Ovary (tissue), 9 donors: ENCODE data around the gene CCDC167. TPM values are rescaled to one million over a fixed set of nuclear protein-coding genes. Genes with fewer than 3 reads are reported as not detected.

Experiments used
- DNase-seq, 5 donors: peaks; one replicate each; pipeline ENCODE4 v3.0.0-alpha.2; 2019 to 2020
- H3K27ac ChIP-seq, 2 donors: fragments of 200-600 bp; one replicate each; pipeline versions ENCODE4 v1.5.1 to v1.8.0; 2019 to 2022
- H3K27me3 ChIP-seq: fragments of 200-600 bp; one replicate; pipeline ENCODE4 v1.8.0; 2022
- H3K36me3 ChIP-seq: fragments of 200-600 bp; sonication (generic); one replicate; pipeline ENCODE4 v1.5.1; 2019
- H3K4me1 ChIP-seq: one replicate; pipeline ENCODE4 v1.8.1; 2013; ENCODE audit warnings: mild to moderate bottlenecking, moderate library complexity; ENCODE audit not compliant: insufficient read depth
- H3K4me3 ChIP-seq: fragments of 200-600 bp; sonication (generic); one replicate; pipeline ENCODE4 v1.5.1; 2017
- H3K9me3 ChIP-seq, 2 donors: fragments of 200-600 bp in 1 of 2; sonication (generic) in 1 of 2; one replicate each; pipeline versions ENCODE4 v1.5.1 to v1.8.1; 2013 to 2019; ENCODE audit warnings: mild to moderate bottlenecking in 1 of 2, moderate library complexity in 1 of 2
- EP300 ChIP-seq: sonication (generic); formaldehyde crosslinking; IDR thresholded peaks from one replicate; pipeline ENCODE4 v1.6.1; 2017; ENCODE audit warnings: antibody characterized with exemption
- POLR2A ChIP-seq: fragments of 450-650 bp; IDR thresholded peaks from one replicate; pipeline ENCODE4 v1.6.1; 2017; ENCODE audit warnings: antibody characterized with exemption, mild to moderate bottlenecking, moderate library complexity
- WGBS, 3 donors: extraction: QIAGEN DNeasy Blood & Tissue Kit in 1 of 3; methylation state at CpG; one replicate each; pipeline versions ENCODE4 v1.1.5 to v1.1.7; 2013 to 2017; 5-methylcytosine and 5-hydroxymethylcytosine counted together
- intact Hi-C, 4 donors: fragments of 100-400 bp; cut with DNase I; formaldehyde crosslinking; loops; one replicate each; pipeline versions ENCODE4 v1.11.0 to v1.15.1; 2022 to 2023
- polyA plus RNA-seq, 2 donors: library from polyadenylated mRNA; stranded (reverse); fragments of 200-250 nt in 1 of 2; fragments of 350-450 nt in 1 of 2; fragmentation: Illumina TruSeq in 1 of 2; extraction: RNeasy Lipid Tissue Mini Kit (QIAGEN cat#74804) in 1 of 2; gene quantifications; one replicate each; pipeline ENCODE4 v1.2.3, GENCODE V29; 2013 to 2014
- total RNA-seq, 7 donors: library from RNA; depleted of rRNA in 2 of 7; stranded (reverse); fragments of >200 nt in 2 of 7; fragmentation: NEBNext Ultra II Directional in 3 of 7; extraction: Animal tissue kit (Norgen Biotek cat#: 25700) in 3 of 7; gene quantifications; one replicate each; pipeline versions ENCODE4 v1.1.0 to v1.2.4, GENCODE V29; 2016 to 2023
- TF ChIP-seq, protein P1 (sequence below), 3 donors: fragments of 450-650 bp in 2 of 3; fragments of 200-600 bp in 1 of 3; IDR thresholded peaks; one replicate each; pipeline versions ENCODE4 v1.5.1 to v1.8.0; 2016 to 2022; ENCODE audit warnings: antibody characterized with exemption in 3 of 3, mild to moderate bottlenecking in 1 of 3
- donor health status: DM: no; HTN: no; CAD: no; lungs with moderate emphysema.
- donor health status: DM: no; HTN: no; CAD: no.
- donor health status: Bipolar disorder and iron deficiency.
- donor health status: DM: yes; HTN: yes; CAD: no.
- donor health status: DM: no; HTN: no; CAD: no.
- donor health status: DM: yes; HTN: yes; CAD: no.

CCDC167 gene
- total and polyA plus RNA-seq, 9 donors: 4.4 to 21.9 (median 9.0) TPM

DNA sequence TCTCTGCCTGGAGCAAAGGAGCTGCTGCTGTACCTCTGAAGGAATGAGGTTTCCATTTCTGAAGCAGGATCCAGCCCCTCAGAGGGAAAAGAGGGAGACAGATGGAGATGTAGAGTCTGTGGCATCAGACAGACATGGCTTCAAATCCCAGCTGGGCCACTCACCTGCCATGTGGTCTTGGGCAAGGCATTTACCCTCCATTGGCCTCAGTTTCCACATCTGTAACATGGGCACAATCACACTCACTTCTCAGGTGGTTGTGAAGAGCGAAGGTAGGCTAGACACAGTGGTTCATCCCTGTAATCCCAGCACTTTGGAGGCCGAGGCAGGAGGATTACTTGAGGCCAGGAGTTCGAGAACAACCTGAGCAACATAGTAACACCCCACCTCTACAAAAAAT, 32.4 kb upstream of the CCDC167 start:
- DNase-seq: no peak
- 87 to 91% (median 88%) methylated on average over 3 of the region's 3 CpGs for WGBS, 3 donors
- no peaks in the 10 kb centered on the region for H3K36me3 ChIP-seq
- H3K27me3 ChIP-seq: no peaks in the 10 kb centered on the region
- H3K4me1 ChIP-seq: peaks cover 3% of the 10 kb centered on the region
- intact Hi-C loops: loop anchor here in 1 of 4 donors (5.0 kb wide), 1 partner anchor 1775 kb away; no protein-coding TSS in a partner anchor
- no peaks in the 10 kb centered on the region for H3K9me3 ChIP-seq
- no peak overlapping the region for H3K4me3 ChIP-seq
- no peak overlapping the region for H3K27ac ChIP-seq
- TF ChIP-seq POLR2A: no peak
- TF ChIP-seq, protein P1, sequence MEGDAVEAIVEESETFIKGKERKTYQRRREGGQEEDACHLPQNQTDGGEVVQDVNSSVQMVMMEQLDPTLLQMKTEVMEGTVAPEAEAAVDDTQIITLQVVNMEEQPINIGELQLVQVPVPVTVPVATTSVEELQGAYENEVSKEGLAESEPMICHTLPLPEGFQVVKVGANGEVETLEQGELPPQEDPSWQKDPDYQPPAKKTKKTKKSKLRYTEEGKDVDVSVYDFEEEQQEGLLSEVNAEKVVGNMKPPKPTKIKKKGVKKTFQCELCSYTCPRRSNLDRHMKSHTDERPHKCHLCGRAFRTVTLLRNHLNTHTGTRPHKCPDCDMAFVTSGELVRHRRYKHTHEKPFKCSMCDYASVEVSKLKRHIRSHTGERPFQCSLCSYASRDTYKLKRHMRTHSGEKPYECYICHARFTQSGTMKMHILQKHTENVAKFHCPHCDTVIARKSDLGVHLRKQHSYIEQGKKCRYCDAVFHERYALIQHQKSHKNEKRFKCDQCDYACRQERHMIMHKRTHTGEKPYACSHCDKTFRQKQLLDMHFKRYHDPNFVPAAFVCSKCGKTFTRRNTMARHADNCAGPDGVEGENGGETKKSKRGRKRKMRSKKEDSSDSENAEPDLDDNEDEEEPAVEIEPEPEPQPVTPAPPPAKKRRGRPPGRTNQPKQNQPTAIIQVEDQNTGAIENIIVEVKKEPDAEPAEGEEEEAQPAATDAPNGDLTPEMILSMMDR (IDR thresholded peaks at IDR 0.05): no peak
- TF ChIP-seq EP300: no peak

GRCh38 chr6:37531437-37532036, 31.8 kb upstream of the CCDC167 start:
- no peak for DNase-seq
- TF ChIP-seq EP300 (no peak), POLR2A (no peak)
- TF ChIP-seq, protein P1 (IDR thresholded peaks at IDR 0.05): no peak
- Histone ChIP-seq H3K4me1 (peaks cover 3% of the 10 kb centered on the region), H3K4me3 (no peak overlapping the region), H3K9me3 (no peaks in the 10 kb centered on the region), H3K27me3 (no peaks in the 10 kb centered on the region), H3K36me3 (no peaks in the 10 kb centered on the region), H3K27ac (no peak overlapping the region)
- intact Hi-C loops: loop anchor here in 1 of 4 donors (5.0 kb wide), 1 partner anchor 1774 kb away; no protein-coding TSS in a partner anchor
- WGBS, 3 donors: 79 to 89% (median 80%) methylated on average over 5 of the region's 5 CpGs

- Histone ChIP-seq H3K4me3 (no peak overlapping the region), H3K4me1 (peaks cover 3% of the 10 kb centered on the region), H3K9me3 (no peaks in the 10 kb centered on the region), H3K27ac (no peak overlapping the region), H3K36me3 (no peaks in the 10 kb centered on the region), H3K27me3 (no peaks in the 10 kb centered on the region)
- TF ChIP-seq, protein P1 (IDR thresholded peaks at IDR 0.05): no peak
- no peak for TF ChIP-seq EP300
- TF ChIP-seq POLR2A: no peak
- WGBS, 3 donors: 53 to 66% (median 58%) methylated on average over 4 of the region's 4 CpGs
- intact Hi-C loops: loop anchor here in 1 of 4 donors (5.0 kb wide), 1 partner anchor 1774 kb away; no protein-coding TSS in a partner anchor
- DNase-seq: no peak
Measured at GRCh38 chr6:37531026-37531425, 31.3 kb upstream of the CCDC167 start.

DNA sequence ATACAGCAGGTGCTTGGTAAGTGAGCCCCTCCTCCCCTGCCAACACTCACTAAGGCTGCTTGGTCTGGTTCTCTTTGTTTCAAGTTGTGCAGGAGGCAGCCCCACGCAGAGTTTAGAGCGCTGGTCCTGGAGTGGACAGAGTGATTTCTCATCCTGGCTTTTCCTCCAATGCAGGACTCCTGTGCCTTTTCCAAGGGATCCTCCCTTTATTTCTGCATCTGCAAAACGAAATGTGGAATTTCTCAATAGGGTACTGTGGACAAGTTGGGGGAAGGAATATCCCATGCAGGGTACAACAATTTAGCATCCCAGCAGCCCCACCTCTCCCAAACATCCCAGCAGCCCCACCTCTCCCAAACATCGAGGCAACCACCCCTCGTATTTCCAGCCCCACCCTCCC, 30.6 kb upstream of the CCDC167 start:
- intact Hi-C loops: loop anchor here in 1 of 4 donors (5.0 kb wide), 1 partner anchor 1773 kb away; no protein-coding TSS in a partner anchor
- no peaks in the 10 kb centered on the region for H3K9me3 ChIP-seq
- no peaks in the 10 kb centered on the region for H3K27me3 ChIP-seq
- H3K27ac ChIP-seq: no peak overlapping the region
- no peak for DNase-seq
- TF ChIP-seq EP300: no peak
- no peak for TF ChIP-seq POLR2A
- TF ChIP-seq, protein P1 (IDR thresholded peaks at IDR 0.05): no peak
- H3K36me3 ChIP-seq: no peaks in the 10 kb centered on the region
- H3K4me1 ChIP-seq: no peaks in the 10 kb centered on the region
- H3K4me3 ChIP-seq: no peak overlapping the region
- whole genome bisulfite sequencing, 3 donors: 8 to 14% (median 12%) methylated on average over 5 of the region's 5 CpGs
